Measurements from ENCODE around the gene NBEA. TPM values are rescaled to one million over a fixed set of nuclear protein-coding genes. Genes with fewer than 3 reads are reported as not detected.

Gene NBEA
- total RNA-seq, 2 experiments from 2014 or later, result 3.5 to 3.8 TPM

GRCh38 chr13:35699825-35700510 is 757.9 kb downstream of the NBEA start:
- intact Hi-C loops (cut with DNase I, micrococcal nuclease), result no loop called here
- Histone ChIP-seq H3K4me3 (ENCODE audit: low read length) (no peak overlapping the region), H3K9me3 (ENCODE audit: control insufficient read depth in 1 of 2, insufficient read depth in 1 of 2, low read length in 2 of 2) (peaks cover 0 to 25% of the 10 kb centered on the region in 2 experiments), H3K4me1 (ENCODE audit: insufficient read depth, low read length) (no peaks in the 10 kb centered on the region), H3K27me3 (ENCODE audit: control insufficient read depth in 1 of 2, insufficient read depth in 2 of 2, low read length in 2 of 2) (no peaks in the 10 kb centered on the region), H3K36me3 (ENCODE audit: insufficient read depth, low read length) (no peaks in the 10 kb centered on the region), H3K27ac (ENCODE audit: low read depth in 1 of 2, low read length in 2 of 2) (no peak overlapping the region)
- CTCF ChIA-PET, result no interaction called here
- TF ChIP-seq CTCF (IDR thresholded peaks at IDR 0.05), result no peak
- Mint-ChIP-seq H3K36me3 (ENCODE audit: low read depth) (no peaks in the 10 kb centered on the region), H3K27ac (no peak overlapping the region), H3K9me3 (no peaks in the 10 kb centered on the region), H3K27me3 (peaks cover 5% of the 10 kb centered on the region), H3K4me1 (ENCODE audit: low read depth) (no peaks in the 10 kb centered on the region), H3K4me3 (no peak overlapping the region)
- DNase-seq (no peak), ATAC-seq (ENCODE audit: poor library complexity) (no peak)
- POLR2A ChIA-PET, result no interaction called here

GRCh38 chr13:35700671-35701070 is 758.6 kb downstream of the NBEA start:
- ChIA-PET POLR2A (no interaction called here), CTCF (no interaction called here)
- H3K36me3 ChIP-seq (ENCODE audit: insufficient read depth, low read length), result no peaks in the 10 kb centered on the region
- intact Hi-C loops (cut with DNase I, micrococcal nuclease), result no loop called here
- peaks cover 2% of the 10 kb centered on the region for H3K9me3 Mint-ChIP-seq
- no peaks in the 10 kb centered on the region for H3K36me3 Mint-ChIP-seq (ENCODE audit: low read depth)
- no peaks in the 10 kb centered on the region for H3K27me3 ChIP-seq (ENCODE audit: control insufficient read depth in 1 of 2, insufficient read depth in 2 of 2, low read length in 2 of 2)
- no peak for ATAC-seq (ENCODE audit: poor library complexity)
- DNase-seq, result no peak
- no peaks in the 10 kb centered on the region for H3K4me1 Mint-ChIP-seq (ENCODE audit: low read depth)
- TF ChIP-seq CTCF (IDR thresholded peaks at IDR 0.05), result no peak
- H3K27me3 Mint-ChIP-seq, result peaks cover 5% of the 10 kb centered on the region
- no peak overlapping the region for H3K4me3 ChIP-seq (ENCODE audit: low read length)
- no peak overlapping the region for H3K27ac ChIP-seq (ENCODE audit: low read depth in 1 of 2, low read length in 2 of 2)
- peaks cover 0 to 22% of the 10 kb centered on the region in 2 experiments for H3K9me3 ChIP-seq (ENCODE audit: control insufficient read depth in 1 of 2, insufficient read depth in 1 of 2, low read length in 2 of 2)
- H3K27ac Mint-ChIP-seq, result no peak overlapping the region
- no peaks in the 10 kb centered on the region for H3K4me1 ChIP-seq (ENCODE audit: insufficient read depth, low read length)
- no peak overlapping the region for H3K4me3 Mint-ChIP-seq

- H3K27me3 ChIP-seq (ENCODE audit: control insufficient read depth in 1 of 2, insufficient read depth in 2 of 2, low read length in 2 of 2), result no peaks in the 10 kb centered on the region
- ChIA-PET CTCF (no interaction called here), POLR2A (no interaction called here)
- H3K4me3 ChIP-seq (ENCODE audit: low read length), result no peak overlapping the region
- H3K36me3 Mint-ChIP-seq (ENCODE audit: low read depth), result no peaks in the 10 kb centered on the region
- peaks cover 2% of the 10 kb centered on the region for H3K9me3 Mint-ChIP-seq
- no peaks in the 10 kb centered on the region for H3K4me1 Mint-ChIP-seq (ENCODE audit: low read depth)
- no peaks in the 10 kb centered on the region for H3K4me1 ChIP-seq (ENCODE audit: insufficient read depth, low read length)
- peaks cover 5% of the 10 kb centered on the region for H3K27me3 Mint-ChIP-seq
- H3K27ac Mint-ChIP-seq, result no peak overlapping the region
- ATAC-seq (ENCODE audit: poor library complexity) (no peak), DNase-seq (no peak)
- H3K9me3 ChIP-seq (ENCODE audit: control insufficient read depth in 1 of 2, insufficient read depth in 1 of 2, low read length in 2 of 2), result peaks cover 0 to 17% of the 10 kb centered on the region in 2 experiments
- H3K36me3 ChIP-seq (ENCODE audit: insufficient read depth, low read length), result no peaks in the 10 kb centered on the region
- H3K27ac ChIP-seq (ENCODE audit: low read depth in 1 of 2, low read length in 2 of 2), result no peak overlapping the region
- TF ChIP-seq CTCF (IDR thresholded peaks at IDR 0.05), result no peak
- no peak overlapping the region for H3K4me3 Mint-ChIP-seq
- intact Hi-C loops (cut with DNase I, micrococcal nuclease), result no loop called here
Measured at GRCh38 chr13:35702316-35702715, 760.2 kb downstream of the NBEA start.

Data from CD4-positive, alpha-beta T cell (primary cell).